K562 (cell line): ENCODE data around the gene SART3.

Experiments used
- MYBL2 ChIP-seq, 2 experiments: fragments of 450-650 bp in 1 of 2; sonication (generic) in 1 of 2; formaldehyde crosslinking in 1 of 2; IDR thresholded peaks; 2 replicates each; pipeline versions ENCODE4 v1.6.1 to v1.8.1; 2017 to 2022; ENCODE audit warnings: borderline replicate concordance in 1 of 2, inconsistent platforms in 1 of 2, low read depth in 1 of 2, mild to moderate bottlenecking in 1 of 2, missing genetic modification reagents in 1 of 2, moderate library complexity in 1 of 2
- TSC22D4 ChIP-seq: fragments of 450-650 bp; IDR thresholded peaks from 2 replicates; pipeline ENCODE4 v1.6.1; 2016; ENCODE audit warnings: missing genetic modification characterization, missing biosample characterization, control low read depth
- ZNF444 ChIP-seq: fragments of 250-450 bp; sonication (Bioruptor Pico); IDR thresholded peaks from 2 replicates; pipeline ENCODE4 v1.4.0; 2020; ENCODE audit warnings: mild to moderate bottlenecking, moderate library complexity

DNA sequence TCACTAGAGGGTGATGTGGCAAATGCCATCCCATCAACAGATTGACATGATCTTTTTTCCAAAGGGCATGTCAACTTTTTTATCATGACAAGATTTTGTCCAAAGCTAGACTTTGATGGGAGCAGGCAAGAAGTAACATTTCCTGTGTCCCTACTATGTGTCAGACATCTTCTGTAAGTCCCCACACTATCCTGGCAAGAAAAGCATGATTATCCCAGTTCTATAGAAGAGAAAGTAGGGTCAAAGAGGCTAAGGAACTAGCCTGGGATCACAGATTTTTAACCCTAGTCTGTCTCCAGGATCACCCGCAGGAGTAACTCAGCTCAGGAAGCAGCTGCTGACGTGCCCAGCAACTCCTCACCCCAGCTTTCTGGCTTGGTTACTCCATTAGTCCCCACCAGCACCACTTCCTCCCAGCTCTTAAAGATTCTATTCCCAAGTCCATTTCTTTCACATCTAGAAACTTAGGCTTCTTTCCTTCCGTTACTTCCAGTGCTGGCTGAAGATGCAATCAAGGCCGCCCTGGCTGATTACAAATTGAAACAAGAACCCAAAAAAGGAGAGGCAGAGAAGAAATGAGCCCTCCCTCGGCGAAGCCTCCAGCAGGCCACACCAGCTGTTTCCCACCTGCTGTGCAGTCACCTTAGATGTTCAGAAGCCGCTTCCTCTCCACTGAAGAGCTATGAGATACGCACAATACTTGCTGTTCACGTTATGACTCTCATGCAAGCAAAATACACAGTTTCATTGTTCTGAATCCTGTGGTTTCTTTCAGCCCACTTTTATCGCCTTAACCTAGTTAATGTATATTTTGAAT, 7.6 kb upstream of the SART3 start:
- TF ChIP-seq MYBL2 (IDR thresholded peaks at IDR 0.05; ENCODE audit: low read depth): no peak
- no peak for TF ChIP-seq MYBL2 (CRISPR knock-in tag; IDR thresholded peaks at IDR 0.05; ENCODE audit: borderline replicate concordance)
- no peak for TF ChIP-seq ZNF444 (CRISPR knock-in tag)
- TF ChIP-seq TSC22D4 (tag): no peak
